Measurements from ENCODE around the gene AMPH. TPM values are rescaled to one million over a fixed set of nuclear protein-coding genes. Genes with fewer than 3 reads are reported as not detected.

Gene AMPH
- total and polyA plus RNA-seq, 2 experiments from 2014 or later, result 0.48 to 1.4 TPM

DNA sequence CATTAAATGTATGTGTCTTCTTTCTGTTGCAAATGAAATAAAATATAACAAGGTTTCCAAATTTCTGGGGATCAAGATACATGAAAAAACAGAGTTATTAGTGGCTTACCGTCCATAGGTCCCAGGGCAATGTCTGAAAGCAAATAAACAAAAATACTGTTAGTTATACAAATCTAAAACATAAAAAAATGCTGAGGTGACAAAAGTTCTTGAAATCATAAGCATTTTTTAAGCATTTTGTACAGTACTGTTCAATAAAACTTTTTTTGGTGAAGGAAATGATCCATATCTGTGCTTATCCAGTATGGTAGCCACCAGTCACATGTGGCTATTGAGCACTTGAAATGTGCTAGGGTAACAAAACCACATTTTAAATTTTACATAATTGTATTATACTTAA, 199.1 kb downstream of the AMPH start:
- Histone ChIP-seq H3K4me1 (ENCODE audit: low read depth) (no peaks in the 10 kb centered on the region), H3K4me3 (no peak overlapping the region), H3K9me3 (ENCODE audit: low read depth) (no peaks in the 10 kb centered on the region), H3K36me3 (no peaks in the 10 kb centered on the region), H3K27ac (no peak overlapping the region), H3K27me3 (no peaks in the 10 kb centered on the region)
- TF ChIP-seq, protein P1, sequence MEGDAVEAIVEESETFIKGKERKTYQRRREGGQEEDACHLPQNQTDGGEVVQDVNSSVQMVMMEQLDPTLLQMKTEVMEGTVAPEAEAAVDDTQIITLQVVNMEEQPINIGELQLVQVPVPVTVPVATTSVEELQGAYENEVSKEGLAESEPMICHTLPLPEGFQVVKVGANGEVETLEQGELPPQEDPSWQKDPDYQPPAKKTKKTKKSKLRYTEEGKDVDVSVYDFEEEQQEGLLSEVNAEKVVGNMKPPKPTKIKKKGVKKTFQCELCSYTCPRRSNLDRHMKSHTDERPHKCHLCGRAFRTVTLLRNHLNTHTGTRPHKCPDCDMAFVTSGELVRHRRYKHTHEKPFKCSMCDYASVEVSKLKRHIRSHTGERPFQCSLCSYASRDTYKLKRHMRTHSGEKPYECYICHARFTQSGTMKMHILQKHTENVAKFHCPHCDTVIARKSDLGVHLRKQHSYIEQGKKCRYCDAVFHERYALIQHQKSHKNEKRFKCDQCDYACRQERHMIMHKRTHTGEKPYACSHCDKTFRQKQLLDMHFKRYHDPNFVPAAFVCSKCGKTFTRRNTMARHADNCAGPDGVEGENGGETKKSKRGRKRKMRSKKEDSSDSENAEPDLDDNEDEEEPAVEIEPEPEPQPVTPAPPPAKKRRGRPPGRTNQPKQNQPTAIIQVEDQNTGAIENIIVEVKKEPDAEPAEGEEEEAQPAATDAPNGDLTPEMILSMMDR (IDR thresholded peaks at IDR 0.05; ENCODE audit: low read depth, low read length), result no peak
- DNase-seq (ENCODE audit: low read depth in 1 of 2, low spot score in 1 of 2), result no peak

DNA sequence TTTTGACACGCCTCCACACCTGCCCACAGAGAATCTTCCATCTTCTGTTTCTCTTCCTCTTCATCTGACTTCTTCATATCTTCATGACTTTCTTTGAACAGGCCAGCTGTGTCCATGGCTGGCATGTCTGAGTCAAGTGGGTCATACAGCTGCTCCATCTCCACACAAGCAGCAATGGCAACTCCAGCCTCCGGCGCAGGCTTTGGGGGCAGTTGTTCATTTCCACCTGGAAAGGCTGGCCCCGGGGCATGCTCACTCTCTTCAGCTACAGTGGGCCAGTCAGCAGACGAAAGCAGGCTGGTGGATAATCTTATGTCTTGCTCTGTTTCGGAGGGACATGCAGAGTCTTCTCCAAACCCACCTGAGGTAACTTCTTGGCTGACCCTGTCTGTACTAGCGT, 202.1 kb downstream of the AMPH start:
- H3K4me3 ChIP-seq, result no peak overlapping the region
- H3K27me3 ChIP-seq, result no peaks in the 10 kb centered on the region
- no peaks in the 10 kb centered on the region for H3K4me1 ChIP-seq (ENCODE audit: low read depth)
- no peak overlapping the region for H3K27ac ChIP-seq
- TF ChIP-seq, protein P1 (IDR thresholded peaks at IDR 0.05; ENCODE audit: low read depth, low read length), result no peak
- no peaks in the 10 kb centered on the region for H3K9me3 ChIP-seq (ENCODE audit: low read depth)
- DNase-seq (ENCODE audit: low read depth in 1 of 2, low spot score in 1 of 2), result no peak
- no peaks in the 10 kb centered on the region for H3K36me3 ChIP-seq

DNA sequence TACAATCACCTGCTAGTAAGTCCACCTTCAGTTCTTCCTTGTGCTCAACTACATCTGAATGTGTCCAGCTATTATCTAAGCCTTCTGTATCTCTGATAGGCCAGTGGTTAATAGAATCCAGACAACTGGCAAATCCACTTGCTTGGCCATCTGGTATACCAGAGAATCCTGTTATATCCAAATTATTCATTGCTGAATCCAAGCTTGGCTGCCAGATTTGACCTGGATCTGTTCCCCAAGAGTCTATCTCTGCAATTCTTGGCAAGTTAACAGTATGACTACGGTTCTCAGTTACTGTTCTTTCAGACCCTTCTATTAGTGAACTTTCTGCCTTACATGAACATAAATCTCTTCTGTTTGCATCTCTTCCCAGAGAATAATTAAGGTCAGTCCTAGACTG, 203.1 kb downstream of the AMPH start:
- no peak overlapping the region for H3K4me3 ChIP-seq
- H3K27me3 ChIP-seq, result no peaks in the 10 kb centered on the region
- H3K9me3 ChIP-seq (ENCODE audit: low read depth), result no peaks in the 10 kb centered on the region
- H3K36me3 ChIP-seq, result no peaks in the 10 kb centered on the region
- no peaks in the 10 kb centered on the region for H3K4me1 ChIP-seq (ENCODE audit: low read depth)
- no peak for DNase-seq (ENCODE audit: low read depth in 1 of 2, low spot score in 1 of 2)
- no peak overlapping the region for H3K27ac ChIP-seq
- TF ChIP-seq, protein P1 (IDR thresholded peaks at IDR 0.05; ENCODE audit: low read depth, low read length), result no peak

DNA sequence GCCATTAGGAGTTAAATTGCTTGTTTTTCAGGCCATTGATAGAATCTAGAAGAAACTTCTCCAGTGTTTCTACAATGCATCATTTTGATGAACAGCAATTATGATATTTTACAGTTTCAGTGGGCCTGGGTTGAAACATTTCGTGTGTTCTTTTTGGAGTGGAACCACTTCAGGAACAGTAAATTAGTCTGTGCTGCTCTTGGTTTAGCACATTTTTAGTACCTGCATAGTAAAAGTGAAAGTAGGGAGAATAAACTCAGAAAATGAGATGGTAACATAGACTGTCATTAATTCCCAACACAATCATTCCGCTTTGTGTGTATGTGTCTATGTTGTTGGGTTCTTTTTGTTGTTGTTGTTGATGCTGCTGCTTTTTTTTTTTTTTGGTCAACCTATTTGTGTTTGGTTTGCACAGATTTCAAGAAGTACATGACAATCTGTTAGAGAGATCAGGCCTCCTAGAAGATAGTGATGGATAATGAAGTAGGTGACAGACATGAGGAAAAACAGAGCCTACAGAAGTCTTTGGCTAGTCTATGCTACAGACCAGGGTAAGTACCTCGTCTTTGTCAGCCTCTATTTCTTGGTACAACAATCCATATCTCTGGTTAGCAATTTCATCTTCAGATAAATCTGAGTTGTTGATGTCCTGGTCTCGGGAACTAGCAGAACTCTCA, 203.8 kb downstream of the AMPH start:
- Histone ChIP-seq H3K4me3 (no peak overlapping the region), H3K9me3 (ENCODE audit: low read depth) (no peaks in the 10 kb centered on the region), H3K36me3 (no peaks in the 10 kb centered on the region), H3K4me1 (ENCODE audit: low read depth) (no peaks in the 10 kb centered on the region), H3K27ac (no peak overlapping the region), H3K27me3 (no peaks in the 10 kb centered on the region)
- DNase-seq (ENCODE audit: low read depth in 1 of 2, low spot score in 1 of 2), result no peak
- TF ChIP-seq, protein P1 (IDR thresholded peaks at IDR 0.05; ENCODE audit: low read depth, low read length), result no peak

DNA sequence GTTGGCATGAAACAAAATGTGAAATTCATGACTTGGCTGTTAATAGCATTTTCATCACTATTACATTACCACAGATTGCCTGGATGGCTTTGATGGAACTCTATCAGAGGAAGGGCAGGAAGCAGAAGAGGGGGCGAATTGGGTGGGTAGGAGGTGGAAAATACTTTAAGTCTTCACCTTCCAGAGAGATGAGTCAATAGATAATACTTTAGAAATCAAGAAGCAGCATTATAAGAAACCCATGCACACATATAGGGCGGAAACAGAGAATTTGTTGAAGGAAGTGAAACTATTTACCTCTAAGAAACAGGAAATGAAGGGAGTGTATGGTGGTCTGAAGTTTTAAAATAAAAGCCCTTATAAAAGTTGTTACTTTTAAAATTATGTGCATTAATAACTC, 205.7 kb downstream of the AMPH start:
- Histone ChIP-seq H3K36me3 (no peaks in the 10 kb centered on the region), H3K27me3 (no peaks in the 10 kb centered on the region), H3K27ac (no peak overlapping the region), H3K4me1 (ENCODE audit: low read depth) (no peaks in the 10 kb centered on the region), H3K9me3 (ENCODE audit: low read depth) (no peaks in the 10 kb centered on the region), H3K4me3 (no peak overlapping the region)
- TF ChIP-seq, protein P1 (IDR thresholded peaks at IDR 0.05; ENCODE audit: low read depth, low read length), result no peak
- DNase-seq (ENCODE audit: low read depth in 1 of 2, low spot score in 1 of 2), result no peak
